GM19351 (cell line): ENCODE data around the gene TTYH2.

Experiments used
- ATAC-seq: cut with Tn5 transposase; IDR thresholded peaks from one replicate; pipeline ENCODE4 v1.9.1; 2021; ENCODE audit warnings: mild to moderate bottlenecking, moderate library complexity; ENCODE audit not compliant: unreplicated experiment

Gene TTYH2

DNA sequence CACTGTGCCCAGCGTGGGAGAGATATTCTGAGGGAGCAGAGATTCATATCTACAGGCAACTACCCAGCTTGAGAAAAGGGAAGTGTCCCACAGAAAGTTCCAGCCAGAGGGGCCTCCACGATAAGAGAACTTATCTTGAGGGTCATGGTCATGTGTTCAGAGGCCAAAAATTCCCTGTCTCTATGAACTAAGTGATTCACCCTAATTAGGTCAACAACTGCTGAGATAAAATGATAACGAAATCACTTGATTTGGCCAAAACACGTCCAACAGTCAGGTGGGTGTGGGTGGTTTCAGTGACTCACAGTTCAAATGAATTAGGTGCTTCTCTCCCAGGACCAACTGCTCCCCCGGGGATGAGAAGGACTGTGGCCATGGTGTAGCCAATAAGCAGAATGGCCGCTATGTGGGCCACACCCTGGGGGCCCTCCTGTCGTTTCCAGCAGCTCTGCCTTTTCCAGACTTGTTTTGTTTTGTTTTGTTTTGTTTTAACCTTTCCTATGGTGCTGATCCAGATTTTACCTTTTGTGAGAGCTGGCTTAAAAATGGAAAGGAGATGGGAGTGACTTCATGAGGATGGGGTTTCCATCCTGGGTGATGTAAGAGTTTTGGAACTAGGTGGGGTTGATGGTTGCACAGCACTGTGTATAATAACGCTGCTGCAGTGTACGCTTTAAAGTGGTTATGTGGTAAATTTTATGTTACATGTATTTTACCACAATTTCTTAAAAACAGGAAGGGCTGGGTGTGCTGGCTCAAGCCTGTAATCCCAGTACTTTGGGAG, 69.4 kb downstream of the TTYH2 start:
- ATAC-seq = no peak

DNA sequence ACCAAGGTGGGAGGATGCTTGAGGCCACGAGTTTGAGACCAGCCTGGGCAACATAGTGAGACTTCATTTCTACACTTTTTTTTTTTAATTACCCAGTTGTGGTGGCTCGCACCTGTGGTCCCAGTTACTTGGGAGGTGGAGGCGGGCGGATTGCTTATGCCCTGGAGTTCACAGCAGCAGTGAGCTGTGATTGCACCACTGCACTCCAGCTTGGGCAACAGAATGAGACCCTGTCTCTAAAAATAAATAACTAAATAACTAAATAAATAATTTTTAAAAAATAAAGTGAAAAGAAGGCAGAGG, 70.0 kb downstream of the TTYH2 start:
- no peak for ATAC-seq

DNA sequence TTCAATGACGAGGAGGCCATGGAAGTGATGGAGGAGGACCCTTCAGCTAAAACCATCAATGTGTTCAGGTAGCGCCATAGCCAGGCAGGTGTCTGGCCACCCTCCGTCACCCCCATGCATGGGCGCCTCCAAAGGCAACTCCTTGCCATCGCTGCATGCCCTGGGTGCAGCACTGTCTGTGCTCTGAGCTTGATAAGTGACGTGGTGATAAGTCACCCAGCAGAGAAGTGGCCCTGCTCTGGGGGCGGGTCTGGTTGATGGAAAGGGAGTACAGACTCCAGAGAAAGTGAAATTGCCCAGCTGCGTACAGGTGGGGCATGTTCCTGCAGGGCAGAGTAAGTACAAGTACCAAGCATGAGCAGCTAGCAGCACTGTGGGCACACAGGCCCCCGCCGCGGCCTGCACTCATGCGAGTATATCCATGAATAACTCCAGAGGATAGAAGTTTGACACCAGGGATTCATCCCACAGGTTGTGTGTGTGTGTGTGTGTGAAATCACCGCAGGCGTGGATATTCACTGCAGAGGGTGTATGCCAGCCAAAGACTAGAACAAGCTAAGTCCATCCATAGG, 73.7 kb downstream of the TTYH2 start:
- ATAC-seq = no peak

DNA sequence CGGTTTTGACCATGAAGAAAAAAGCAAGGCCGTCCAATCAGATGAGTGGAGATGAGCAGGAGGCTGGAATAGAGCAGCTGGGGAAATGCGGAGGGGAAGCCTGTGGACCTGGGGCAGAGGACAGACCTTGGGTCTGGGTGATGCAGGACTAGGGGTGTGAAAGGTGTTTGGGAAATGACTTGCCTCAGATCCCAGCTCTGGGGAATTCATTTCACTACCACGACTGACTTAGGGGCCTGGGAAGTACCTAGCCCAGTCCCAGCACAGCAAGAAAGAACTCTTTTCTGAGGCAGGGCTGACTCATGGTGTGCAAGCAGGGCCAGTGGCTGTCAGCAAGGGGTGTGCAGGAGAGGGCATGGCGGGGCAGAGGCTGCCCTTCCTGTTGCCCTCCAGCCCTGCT, 75.4 kb downstream of the TTYH2 start:
- no peak for ATAC-seq

DNA sequence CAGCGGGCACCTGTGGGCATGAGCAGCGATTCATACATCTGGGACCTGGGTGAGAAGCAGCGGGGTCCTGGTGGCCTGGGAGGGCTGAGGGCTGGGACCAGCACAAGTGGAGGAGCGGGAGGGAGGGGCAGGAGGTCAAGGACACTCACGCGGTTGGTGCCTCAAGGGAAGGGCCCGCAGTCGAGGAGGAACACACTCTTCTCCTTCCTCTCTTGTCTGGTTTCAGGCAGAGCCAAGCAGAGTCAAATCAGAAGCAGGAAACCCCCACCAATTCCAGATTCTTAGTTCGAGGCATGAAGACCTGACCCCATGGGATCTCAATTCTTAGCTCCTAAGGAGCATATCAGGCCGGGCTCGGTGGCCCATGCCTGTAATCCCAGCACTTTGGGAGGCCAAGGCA, 76.3 kb downstream of the TTYH2 start:
- ATAC-seq = no peak

DNA sequence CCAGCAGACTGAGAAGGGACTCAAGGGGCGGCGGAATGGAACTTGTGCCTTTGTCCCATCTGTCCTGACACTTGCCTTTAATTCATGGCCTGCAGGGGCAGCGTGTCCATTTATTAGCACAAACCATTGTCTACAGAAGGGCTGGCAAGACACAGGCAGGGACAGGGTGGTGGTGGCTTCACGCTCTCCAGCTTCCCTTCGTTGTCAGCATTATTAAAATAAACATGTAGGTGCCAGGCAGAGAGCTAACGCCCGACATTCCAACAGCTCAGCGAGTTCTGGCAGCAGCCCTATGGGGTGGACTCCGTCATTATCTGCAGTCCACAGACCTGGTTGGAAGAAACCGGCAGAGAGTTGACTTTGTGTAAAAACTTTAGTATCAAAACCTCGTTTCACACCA, 77.0 kb downstream of the TTYH2 start:
- ATAC-seq = no peak

DNA sequence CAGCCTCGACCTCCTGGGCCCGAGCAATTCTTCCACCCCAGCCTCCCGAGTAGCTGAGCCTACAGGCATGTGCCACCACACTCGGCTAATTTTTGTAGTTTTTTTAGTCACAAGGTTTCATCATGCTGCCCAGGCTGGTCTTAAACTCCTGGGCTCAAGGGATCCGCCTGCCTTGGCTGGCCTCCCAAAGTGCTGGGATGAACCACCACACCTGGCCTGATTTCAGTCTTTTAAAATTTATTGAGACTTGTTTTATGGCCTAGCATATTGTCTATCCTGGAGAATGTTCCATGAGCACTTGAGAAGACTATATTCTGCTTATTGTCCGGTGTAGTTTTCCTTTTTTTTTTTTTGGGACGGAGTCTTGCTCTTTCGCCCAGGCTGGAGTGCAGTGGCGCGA, 79.1 kb downstream of the TTYH2 start:
- ATAC-seq = no peak

DNA sequence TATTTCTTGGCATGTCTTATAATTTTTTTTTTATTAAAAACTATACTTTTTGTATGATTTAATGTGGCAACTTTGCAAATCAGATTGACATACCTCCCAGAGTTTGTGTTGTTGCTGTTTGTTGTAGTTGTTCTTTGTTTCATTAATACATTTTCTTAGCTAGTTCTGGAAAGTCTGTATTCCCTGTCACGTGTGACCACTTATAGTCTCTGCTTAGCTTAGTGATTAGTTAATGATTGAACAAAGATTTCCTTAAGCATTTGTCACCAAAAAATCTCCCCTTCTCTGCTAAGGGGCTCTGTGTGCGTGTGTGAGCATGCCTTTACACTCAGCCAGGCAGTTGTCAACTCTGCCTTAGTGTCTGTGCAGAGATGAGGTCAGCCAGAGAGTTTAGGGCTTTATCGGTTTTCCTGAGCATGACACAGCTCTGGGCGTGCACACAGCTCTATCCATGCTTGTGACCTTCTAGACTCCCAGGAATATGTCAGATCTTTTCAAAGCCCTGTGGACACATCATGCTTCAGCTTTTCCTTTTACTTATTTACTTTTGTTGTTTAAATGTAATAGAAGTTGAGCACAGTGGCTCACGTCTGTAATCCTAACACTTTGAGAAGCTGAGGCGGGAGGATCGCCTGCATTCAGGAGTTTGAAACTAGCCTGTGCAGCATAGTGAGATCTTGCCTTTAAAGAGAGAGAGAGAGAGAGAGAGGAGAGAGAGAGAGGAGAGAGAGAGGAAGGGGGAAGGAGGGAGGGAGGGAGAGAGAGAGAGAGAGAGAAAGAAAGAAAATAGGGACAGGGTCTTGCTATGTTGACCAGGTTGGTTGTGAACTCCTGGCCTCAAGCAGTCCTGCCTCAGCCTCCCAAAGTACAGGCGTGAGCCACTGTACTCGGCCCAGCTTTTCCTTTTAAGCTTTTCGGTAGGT, 82.5 kb downstream of the TTYH2 start:
- ATAC-seq = no peak

DNA sequence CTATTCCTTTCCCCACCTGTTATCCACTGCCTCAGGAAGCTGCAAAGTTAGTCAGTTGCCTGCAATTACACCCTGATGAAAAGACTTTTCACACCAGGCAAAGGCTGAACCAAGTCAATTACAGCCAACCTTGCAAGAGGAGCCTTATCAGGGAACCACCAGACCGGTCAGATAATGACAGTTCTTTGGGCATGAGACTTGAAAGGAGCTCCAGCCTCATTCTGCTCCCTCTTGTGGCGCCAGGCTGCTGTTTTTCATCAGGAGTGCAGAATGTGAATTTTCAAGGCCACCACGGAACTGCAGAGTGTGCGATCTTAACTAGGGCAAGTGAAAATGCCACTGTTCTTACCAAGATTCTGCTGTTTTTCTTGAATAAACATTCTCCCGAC, 83.2 kb downstream of the TTYH2 start:
- no peak for ATAC-seq

DNA sequence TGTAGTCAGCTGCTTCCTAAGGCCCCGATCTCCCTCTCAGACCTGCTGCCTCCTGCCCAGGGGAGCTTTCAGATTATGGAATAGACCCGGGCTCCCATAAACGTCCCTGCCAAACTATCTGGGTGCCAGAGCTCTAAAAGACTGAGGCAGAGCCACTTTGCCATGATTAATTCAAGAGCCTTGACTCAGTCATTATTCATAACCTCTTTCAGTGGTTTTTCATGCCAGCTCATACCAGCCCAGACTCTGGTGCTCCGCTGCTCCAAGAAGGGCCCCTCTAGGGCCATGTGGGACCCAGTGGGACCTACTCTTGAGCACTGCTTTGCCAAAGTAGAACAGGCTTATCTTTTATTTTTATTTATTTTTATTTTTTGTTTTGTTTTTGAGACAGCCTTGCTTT, 84.6 kb downstream of the TTYH2 start:
- no peak for ATAC-seq

DNA sequence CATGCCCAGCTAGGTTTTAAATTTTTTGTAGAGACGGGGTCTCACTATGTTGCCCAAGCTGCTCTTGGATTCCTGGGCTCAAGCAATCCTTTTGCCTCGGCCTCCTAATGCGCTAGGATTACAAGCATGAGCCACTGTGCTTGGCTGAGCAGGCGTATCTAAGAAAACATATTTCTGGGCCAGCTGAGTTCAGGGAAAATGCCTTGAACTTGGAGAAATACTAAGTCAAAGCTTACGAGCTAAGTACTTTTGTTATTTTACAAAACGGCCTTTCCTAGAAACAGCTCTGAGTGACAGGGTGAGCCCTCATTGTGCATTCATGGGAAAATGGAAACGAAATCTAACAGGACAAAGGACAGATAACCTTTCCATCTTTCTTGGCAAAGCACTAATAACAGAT, 85.4 kb downstream of the TTYH2 start:
- ATAC-seq = no peak

DNA sequence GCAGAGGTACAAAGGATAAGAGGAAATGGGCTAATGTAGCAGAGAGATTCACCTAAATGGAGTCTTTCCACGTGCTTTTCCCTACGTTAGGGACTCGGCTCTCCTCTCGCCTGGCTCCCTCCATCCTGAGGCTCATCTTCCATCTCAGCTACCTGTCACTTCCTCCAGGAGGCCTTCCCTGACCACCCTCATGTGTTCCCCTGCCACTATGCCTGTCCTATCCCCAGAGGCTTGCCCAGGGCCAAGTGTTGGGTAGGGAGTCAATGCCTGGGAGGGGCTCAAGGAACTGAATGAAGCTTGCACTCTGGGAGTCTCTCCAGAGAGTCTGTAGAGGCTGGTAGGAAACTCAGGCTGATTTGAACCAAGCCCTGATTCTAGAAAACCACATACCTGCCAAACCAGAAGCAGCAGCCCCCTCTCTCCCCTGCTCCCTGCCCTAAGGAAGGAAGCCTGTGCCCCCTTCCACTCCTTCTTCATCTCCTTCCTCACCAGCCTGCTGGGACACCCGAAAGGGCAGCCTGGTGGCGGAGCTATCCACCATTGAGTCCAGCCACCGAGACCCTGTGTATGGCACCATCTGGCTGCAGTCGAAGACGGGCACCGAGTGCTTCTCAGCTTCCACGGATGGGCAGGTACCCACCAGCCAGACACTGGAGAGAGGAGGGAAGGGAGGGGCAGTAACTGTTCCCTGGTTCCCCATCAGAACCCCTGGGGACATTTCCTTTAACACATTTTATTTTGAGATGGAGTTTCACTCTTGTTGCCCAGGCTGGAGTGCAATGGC, 86.0 kb downstream of the TTYH2 start:
- ATAC-seq = no peak

DNA sequence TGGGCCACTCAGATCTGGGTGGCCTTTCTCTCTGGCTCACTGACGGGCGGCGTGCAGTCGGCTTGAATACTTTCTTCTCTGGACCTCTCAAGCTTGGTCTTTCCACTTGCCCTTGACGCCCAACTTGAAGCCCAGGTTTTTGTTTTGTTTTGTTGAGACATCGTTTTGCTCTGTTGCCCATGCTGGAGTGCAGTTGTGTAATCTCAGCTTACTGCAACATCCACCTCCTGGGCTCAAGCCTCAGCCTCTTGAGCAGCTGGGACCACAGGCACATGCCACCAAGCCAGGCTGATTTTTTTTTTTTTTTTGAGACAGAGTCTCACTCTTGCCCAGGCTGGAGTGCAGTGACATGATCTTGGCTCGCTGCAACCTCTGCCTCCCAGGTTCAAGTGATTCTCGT, 89.9 kb downstream of the TTYH2 start:
- ATAC-seq = no peak

DNA sequence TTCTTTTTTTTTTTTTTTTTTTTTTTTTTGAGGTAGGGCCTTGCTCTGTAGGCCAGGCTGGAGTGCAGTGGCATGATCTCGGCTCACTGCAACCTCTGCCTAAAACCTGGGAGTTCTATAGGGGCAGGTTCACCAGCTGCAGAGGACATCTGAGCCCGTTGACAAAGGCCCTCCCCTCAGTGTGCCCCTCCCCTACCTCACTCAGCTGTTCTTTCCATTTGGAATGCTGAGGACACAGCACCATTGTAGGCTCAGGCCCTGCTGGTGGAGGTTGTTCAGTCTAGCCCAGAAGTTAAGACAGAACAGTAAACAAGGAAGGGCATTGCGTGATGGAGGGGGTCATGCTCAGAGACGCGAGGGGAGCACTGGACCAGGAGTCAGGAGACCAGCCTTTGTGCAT, 90.8 kb downstream of the TTYH2 start:
- no peak for ATAC-seq

DNA sequence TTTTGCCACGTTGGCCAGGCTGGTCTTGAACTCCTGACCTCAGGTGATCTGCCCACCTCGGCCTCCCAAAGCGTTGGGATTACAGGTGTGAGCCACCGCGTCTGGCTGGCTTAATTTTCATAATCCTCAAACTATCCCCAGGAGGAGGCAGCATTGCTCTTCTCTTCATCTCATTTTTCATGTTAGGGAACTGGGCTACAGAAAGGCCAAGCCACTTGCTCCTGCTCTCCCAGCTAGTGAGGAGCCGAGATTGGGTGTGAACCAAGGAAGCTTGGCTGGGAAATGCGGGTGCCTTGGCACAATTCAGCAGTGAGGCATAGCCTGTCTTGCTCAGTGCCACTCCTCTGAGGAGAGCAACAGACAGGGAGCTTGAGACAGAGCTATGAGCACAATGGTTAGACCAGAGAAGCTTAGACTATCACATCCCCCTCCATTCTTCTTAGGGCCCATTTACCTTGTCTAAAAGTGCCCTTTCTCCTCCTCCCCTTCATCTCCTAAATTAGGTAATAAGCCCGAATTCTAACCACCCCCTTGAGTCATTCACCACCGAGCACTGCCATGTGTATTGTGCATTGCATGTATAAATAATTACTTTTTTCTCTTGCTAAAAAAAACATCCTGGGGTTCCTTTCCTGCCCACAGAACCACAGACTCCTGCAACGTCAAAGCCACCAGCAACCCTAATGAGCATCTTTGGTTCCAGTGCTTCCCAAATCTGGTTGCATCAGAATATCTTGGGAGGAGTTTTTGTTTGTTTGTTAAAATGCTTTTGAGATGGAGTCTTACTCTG, 92.7 kb downstream of the TTYH2 start:
- ATAC-seq = no peak

DNA sequence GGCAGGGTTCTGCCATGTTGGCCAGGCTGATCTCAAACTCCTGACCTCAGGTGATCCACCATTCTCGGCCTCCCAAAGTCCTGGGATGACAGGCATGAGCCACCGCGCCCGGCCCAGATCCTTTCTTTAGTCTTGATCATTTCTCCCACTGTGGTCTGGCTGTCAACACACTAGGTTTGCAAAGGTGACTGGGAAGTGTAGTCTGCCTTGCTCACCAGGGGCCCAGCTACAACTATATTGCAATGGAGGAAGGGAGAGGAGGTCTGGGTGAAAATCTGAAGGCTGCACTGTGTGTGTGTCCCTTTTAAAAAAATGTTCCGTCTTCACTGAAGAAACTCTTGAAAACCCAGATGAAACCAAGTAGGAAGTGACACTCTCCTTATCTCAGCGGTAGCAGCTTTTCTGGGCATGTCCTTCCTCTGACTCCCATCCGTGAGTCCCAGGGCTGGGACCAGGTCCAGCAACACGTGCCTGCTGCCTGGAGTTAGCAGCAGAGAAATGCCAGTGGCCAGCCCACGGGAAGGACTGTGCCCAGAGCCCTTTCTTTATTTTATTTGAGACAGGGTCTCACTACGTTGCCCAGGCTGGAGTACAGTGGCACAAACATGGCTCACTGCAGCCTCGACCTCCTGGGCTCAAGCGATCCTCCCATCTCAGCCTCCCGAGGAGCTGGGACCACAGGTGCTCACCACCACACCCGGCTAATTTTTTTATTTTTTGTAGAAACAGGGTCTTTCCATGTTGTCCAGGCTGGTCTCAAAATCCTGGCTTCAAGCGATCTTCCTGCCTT, 94.8 kb downstream of the TTYH2 start:
- ATAC-seq = no peak

DNA sequence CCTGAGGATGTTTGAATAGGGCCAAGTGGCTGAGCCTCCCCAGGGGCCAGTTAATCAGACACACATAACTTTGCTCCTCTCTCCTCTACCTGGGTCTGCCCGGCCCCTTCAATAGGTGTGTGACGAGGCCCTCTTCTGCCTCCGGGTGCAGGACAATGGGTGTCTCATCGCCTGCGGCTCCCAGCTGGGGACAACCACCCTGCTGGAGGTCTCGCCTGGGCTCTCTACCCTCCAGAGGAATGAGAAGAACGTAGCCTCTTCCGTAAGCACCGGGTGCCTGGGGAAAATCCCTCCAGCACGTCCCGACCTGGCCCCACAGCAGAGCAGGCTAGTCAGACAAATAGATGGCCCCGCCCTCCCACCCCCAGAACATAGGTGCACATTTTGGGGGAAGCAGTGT, 96.5 kb downstream of the TTYH2 start:
- no peak for ATAC-seq
